ENCODE data around the gene STRIP2. TPM values are rescaled to one million over a fixed set of nuclear protein-coding genes. Genes with fewer than 3 reads are reported as not detected.

Gene STRIP2
- total and polyA plus RNA-seq, 9 of the 15 experiments (the other 6 are each of a cell fraction or from before 2014, with no cell fraction given) = 10.1 to 81.8 (median 42.3) TPM

DNA sequence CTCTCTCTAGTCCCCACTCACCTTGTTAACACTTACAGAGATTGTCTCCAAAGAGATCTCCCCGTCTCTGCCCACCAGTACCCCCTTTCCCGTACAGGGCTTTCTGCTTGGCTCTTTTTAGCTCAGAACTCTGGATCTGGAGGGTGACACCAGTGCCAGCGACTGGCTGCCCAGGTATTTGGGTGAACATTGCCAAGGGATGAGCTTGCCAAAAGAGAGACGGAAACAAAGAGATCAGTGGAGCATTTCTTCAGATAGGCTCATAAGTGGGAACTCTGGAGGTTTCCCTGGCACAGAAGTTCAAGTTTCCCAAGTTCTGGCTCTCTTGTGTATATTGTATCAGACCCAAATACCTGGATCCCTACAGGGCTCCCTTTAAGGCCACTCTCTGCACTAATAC is 30.0 kb downstream of the STRIP2 start:
- Histone ChIP-seq H2AFZ (ENCODE audit: low read depth, low read length) (no peak overlapping the region), H3K4me3 (no peak overlapping the region), H3K27ac (ENCODE audit: extremely low read depth, low read depth, low read length) (no peak overlapping the region), H3K36me3 (ENCODE audit: control insufficient read depth, insufficient read depth, low read length) (peaks cover 100% of the 10 kb centered on the region), H3K4me1 (replicated peaks in 1 of 2; ENCODE audit: control insufficient read depth in 2 of 2, insufficient read depth in 2 of 2, low read length in 2 of 2) (no peaks in the 10 kb centered on the region), H3K27me3 (ENCODE audit: control insufficient read depth in 2 of 2, insufficient read depth in 2 of 2, low read length in 2 of 2) (no peaks in the 10 kb centered on the region), H3K4me2 (ENCODE audit: insufficient read depth, low read length) (no peak overlapping the region), H4K20me1 (replicated peaks; ENCODE audit: control insufficient read depth, insufficient read depth, low read length) (no peaks in the 10 kb centered on the region), H3K79me2 (ENCODE audit: control insufficient read depth, insufficient read depth, low read length) (no peaks in the 10 kb centered on the region), H3K9me3 (replicated peaks; ENCODE audit: control insufficient read depth, insufficient read depth, low read depth, low read length) (no peaks in the 10 kb centered on the region), H3K9ac (ENCODE audit: insufficient read depth in 1 of 2, low read depth in 2 of 2, low read length in 2 of 2) (no peak overlapping the region), H3K9me1 (ENCODE audit: control insufficient read depth, insufficient read depth, low read length) (no peaks in the 10 kb centered on the region)
- no peak for TF ChIP-seq NRF1 (conservative IDR thresholded peaks at IDR 0.05 in 1 of 2, IDR thresholded peaks at IDR 0.05 in 1 of 2)
- no peak for TF ChIP-seq FOXM1 (IDR thresholded peaks at IDR 0.05; ENCODE audit: low read depth)
- no peak for TF ChIP-seq FOXM1 (CRISPR knock-in tag; IDR thresholded peaks at IDR 0.05; ENCODE audit: low read depth)
- no peak for TF ChIP-seq KDM1A (IDR thresholded peaks at IDR 0.05)
- TF ChIP-seq, protein P1, sequence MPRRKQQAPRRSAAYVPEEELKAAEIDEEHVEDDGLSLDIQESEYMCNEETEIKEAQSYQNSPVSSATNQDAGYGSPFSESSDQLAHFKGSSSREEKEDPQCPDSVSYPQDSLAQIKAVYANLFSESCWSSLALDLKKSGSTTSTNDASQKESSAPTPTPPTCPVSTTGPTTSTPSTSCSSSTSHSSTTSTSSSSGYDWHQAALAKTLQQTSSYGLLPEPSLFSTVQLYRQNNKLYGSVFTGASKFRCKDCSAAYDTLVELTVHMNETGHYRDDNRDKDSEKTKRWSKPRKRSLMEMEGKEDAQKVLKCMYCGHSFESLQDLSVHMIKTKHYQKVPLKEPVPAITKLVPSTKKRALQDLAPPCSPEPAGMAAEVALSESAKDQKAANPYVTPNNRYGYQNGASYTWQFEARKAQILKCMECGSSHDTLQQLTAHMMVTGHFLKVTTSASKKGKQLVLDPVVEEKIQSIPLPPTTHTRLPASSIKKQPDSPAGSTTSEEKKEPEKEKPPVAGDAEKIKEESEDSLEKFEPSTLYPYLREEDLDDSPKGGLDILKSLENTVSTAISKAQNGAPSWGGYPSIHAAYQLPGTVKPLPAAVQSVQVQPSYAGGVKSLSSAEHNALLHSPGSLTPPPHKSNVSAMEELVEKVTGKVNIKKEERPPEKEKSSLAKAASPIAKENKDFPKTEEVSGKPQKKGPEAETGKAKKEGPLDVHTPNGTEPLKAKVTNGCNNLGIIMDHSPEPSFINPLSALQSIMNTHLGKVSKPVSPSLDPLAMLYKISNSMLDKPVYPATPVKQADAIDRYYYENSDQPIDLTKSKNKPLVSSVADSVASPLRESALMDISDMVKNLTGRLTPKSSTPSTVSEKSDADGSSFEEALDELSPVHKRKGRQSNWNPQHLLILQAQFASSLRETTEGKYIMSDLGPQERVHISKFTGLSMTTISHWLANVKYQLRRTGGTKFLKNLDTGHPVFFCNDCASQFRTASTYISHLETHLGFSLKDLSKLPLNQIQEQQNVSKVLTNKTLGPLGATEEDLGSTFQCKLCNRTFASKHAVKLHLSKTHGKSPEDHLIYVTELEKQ (CRISPR knock-in tag; IDR thresholded peaks at IDR 0.05) = no peak
- no peak for TF ChIP-seq TFAM (CRISPR knock-in tag; conservative IDR thresholded peaks at IDR 0.05)
- no peak for TF ChIP-seq NKRF (IDR thresholded peaks at IDR 0.05; ENCODE audit: borderline replicate concordance)
- no peak for TF ChIP-seq XRCC4 (IDR thresholded peaks at IDR 0.05; ENCODE audit: extremely low read depth, insufficient read depth, insufficient read length)
- no peak for TF ChIP-seq ESRRA (IDR thresholded peaks at IDR 0.05; ENCODE audit: borderline replicate concordance, low read depth)
- TF ChIP-seq SMAD2 (IDR thresholded peaks at IDR 0.05; ENCODE audit: low read depth, low read length) = no peak
- TF ChIP-seq, protein P2, sequence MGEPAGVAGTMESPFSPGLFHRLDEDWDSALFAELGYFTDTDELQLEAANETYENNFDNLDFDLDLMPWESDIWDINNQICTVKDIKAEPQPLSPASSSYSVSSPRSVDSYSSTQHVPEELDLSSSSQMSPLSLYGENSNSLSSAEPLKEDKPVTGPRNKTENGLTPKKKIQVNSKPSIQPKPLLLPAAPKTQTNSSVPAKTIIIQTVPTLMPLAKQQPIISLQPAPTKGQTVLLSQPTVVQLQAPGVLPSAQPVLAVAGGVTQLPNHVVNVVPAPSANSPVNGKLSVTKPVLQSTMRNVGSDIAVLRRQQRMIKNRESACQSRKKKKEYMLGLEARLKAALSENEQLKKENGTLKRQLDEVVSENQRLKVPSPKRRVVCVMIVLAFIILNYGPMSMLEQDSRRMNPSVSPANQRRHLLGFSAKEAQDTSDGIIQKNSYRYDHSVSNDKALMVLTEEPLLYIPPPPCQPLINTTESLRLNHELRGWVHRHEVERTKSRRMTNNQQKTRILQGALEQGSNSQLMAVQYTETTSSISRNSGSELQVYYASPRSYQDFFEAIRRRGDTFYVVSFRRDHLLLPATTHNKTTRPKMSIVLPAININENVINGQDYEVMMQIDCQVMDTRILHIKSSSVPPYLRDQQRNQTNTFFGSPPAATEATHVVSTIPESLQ (CRISPR knock-in tag; IDR thresholded peaks at IDR 0.05) = no peak
- TF ChIP-seq, protein P3, sequence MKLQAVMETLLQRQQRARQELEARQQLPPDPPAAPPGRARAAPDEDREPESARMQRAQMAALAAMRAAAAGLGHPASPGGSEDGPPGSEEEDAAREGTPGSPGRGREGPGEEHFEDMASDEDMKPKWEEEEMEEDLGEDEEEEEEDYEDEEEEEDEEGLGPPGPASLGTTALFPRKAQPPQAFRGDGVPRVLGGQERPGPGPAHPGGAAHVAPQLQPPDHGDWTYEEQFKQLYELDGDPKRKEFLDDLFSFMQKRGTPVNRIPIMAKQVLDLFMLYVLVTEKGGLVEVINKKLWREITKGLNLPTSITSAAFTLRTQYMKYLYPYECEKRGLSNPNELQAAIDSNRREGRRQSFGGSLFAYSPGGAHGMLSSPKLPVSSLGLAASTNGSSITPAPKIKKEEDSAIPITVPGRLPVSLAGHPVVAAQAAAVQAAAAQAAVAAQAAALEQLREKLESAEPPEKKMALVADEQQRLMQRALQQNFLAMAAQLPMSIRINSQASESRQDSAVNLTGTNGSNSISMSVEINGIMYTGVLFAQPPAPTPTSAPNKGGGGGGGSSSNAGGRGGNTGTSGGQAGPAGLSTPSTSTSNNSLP (IDR thresholded peaks at IDR 0.05; ENCODE audit: borderline replicate concordance, low read depth, low read length) = no peak
- no peak for TF ChIP-seq MAFK (IDR thresholded peaks at IDR 0.05; ENCODE audit: low read length)
- no peak for TF ChIP-seq BACH1 (tag; IDR thresholded peaks at IDR 0.05)
- TF ChIP-seq NFE2 (IDR thresholded peaks at IDR 0.05; ENCODE audit: low read depth) = no peak
- no peak for FAIRE-seq
- DNase-seq (ENCODE audit: extremely low read depth in 1 of 4, low spot score in 3 of 4) = no peak
- in situ Hi-C loops (cut with MboI) = loop anchor here (5.0 kb wide), 1 partner anchor 97 kb away; no protein-coding TSS in a partner anchor
- ChIA-PET POLR2A (interaction anchor here (1.2 to 1.9 kb wide), 3 partner anchors 10 to 89 kb away, joined by 3 to 8 read pairs (median 4); no protein-coding TSS in a partner anchor), CTCF (ENCODE audit: low intra/inter-chr PET ratio) (no interaction called here)
- intact Hi-C loops (cut with micrococcal nuclease) = no loop called here
- WGBS (ENCODE audit: insufficient coverage, low coverage, missing lambda C conversion rate) = 94% methylated on average over 4 of the region's 4 CpGs
- ATAC-seq = no peak
- BruUV-seq (replicated peaks) = no TSS peak

Data from K562 (cell line).